ENCODE measurements around the gene BMI1. TPM values are rescaled to one million over a fixed set of nuclear protein-coding genes. Genes with fewer than 3 reads are reported as not detected.

Gene BMI1
- total RNA-seq, 4 donors from 2014 or later, result 60.8 to 109 (median 67.8) TPM

GRCh38 chr10:22315455-22316285 is 5.2 kb upstream of the BMI1 start:
- Histone ChIP-seq H3K27me3 (no peaks in the 10 kb centered on the region), H3K27ac (peak overlapping the region; percentile 94 to 97 (median 96)), H3K4me3 (peak overlapping the region; percentile 64 to 90 (median 84)), H3K36me3 (no peaks in the 10 kb centered on the region), H3K4me1 (peaks cover 0 to 40% (median 11%) of the 10 kb centered on the region in 4 donors), H3K9me3 (no peaks in the 10 kb centered on the region)
- TF ChIP-seq POLR2A (IDR thresholded peaks at IDR 0.05) (no peak), EP300 (IDR thresholded peaks at IDR 0.05) (no peak), CTCF (IDR thresholded peaks at IDR 0.05) (no peak)
- DNase-seq (ENCODE audit: low spot score in 2 of 2), result peak in 1 of 2 donors; percentile 14
- WGBS, 2 donors, result 1% methylated on average over 44 to 52 of the region's 53 CpGs

GRCh38 chr10:22316286-22317075 is 4.4 kb upstream of the BMI1 start, which contains the start of gene COMMD3:
Gene COMMD3, plus strand, starts transcription at chr10:22316388. Its CDS starts 30 bp downstream, at chr10:22316418.
- 1 to 3% methylated on average over 25 to 59 of the region's 63 CpGs for WGBS, 2 donors
- Histone ChIP-seq H3K9me3 (no peaks in the 10 kb centered on the region), H3K27ac (peak within 1 kb of the TSS; percentile 94 to 97 (median 96)), H3K4me1 (peaks cover 0 to 40% (median 11%) of the 10 kb centered on the region in 4 donors), H3K27me3 (no peaks in the 10 kb centered on the region), H3K36me3 (no peaks in the 10 kb centered on the region), H3K4me3 (peak within 1 kb of the TSS; percentile 64 to 90 (median 84))
- TF ChIP-seq POLR2A (IDR thresholded peaks at IDR 0.05) (peak; percentile 85 to 95), EP300 (IDR thresholded peaks at IDR 0.05) (peak in 1 of 2 donors; percentile 96), CTCF (IDR thresholded peaks at IDR 0.05) (peak in 1 of 5 experiments; percentile 19)
- peak; percentile 81 to 85 for DNase-seq (ENCODE audit: low spot score in 2 of 2)

GRCh38 chr10:22317076-22317370 is 3.9 kb upstream of the BMI1 start:
- no peak for TF ChIP-seq CTCF (IDR thresholded peaks at IDR 0.05)
- no peak for DNase-seq (ENCODE audit: low spot score in 2 of 2)

GRCh38 chr10:22317771-22318565 is 2.9 kb upstream of the BMI1 start:
- Histone ChIP-seq H3K36me3 (no peaks in the 10 kb centered on the region), H3K4me1 (peaks cover 0 to 48% (median 11%) of the 10 kb centered on the region in 4 donors)

More at GRCh38 chr10:22317076-22317370, 3.9 kb upstream of the BMI1 start:
- Histone ChIP-seq H3K27ac (peak overlapping the region; percentile 82 to 97 (median 95)), H3K4me1 (peaks cover 0 to 40% (median 11%) of the 10 kb centered on the region in 4 donors), H3K4me3 (peak overlapping the region; percentile 64 to 90 (median 84)), H3K27me3 (no peaks in the 10 kb centered on the region), H3K9me3 (no peaks in the 10 kb centered on the region), H3K36me3 (no peaks in the 10 kb centered on the region)
- 31 to 34% methylated on average over 9 of the region's 9 CpGs for WGBS, 2 donors

More at GRCh38 chr10:22317771-22318565, 2.9 kb upstream of the BMI1 start:
- H3K27me3 ChIP-seq, result no peaks in the 10 kb centered on the region
- no peaks in the 10 kb centered on the region for H3K9me3 ChIP-seq
- peak overlapping the region in 1 of 4 donors; percentile 97 for H3K27ac ChIP-seq
- no peak for DNase-seq (ENCODE audit: low spot score in 2 of 2)
- WGBS, 2 donors, result 91 to 92% methylated on average over 6 of the region's 6 CpGs
- no peak overlapping the region for H3K4me3 ChIP-seq
- no peak for TF ChIP-seq EP300 (IDR thresholded peaks at IDR 0.05)
- TF ChIP-seq CTCF (IDR thresholded peaks at IDR 0.05), result no peak
- no peak for TF ChIP-seq POLR2A (IDR thresholded peaks at IDR 0.05)
